ENCODE data around the gene UNC119B. TPM values are rescaled to one million over a fixed set of nuclear protein-coding genes. Genes with fewer than 3 reads are reported as not detected.

Gene UNC119B
- total RNA-seq, 2 experiments from 2014 or later: 17.2 to 27.4 TPM

GRCh38 chr12:120698665-120699064, 11.6 kb upstream of the UNC119B start:
- POLR2A ChIA-PET: interaction anchor here (0.6 to 1.7 kb wide), 3 partner anchors 9 to 502 kb away, joined by 3 to 6 read pairs (median 4); partner anchors contain the start of gene UNC119B
- H3K4me1 ChIP-seq (ENCODE audit: insufficient read depth, low read length, poor library complexity, severe bottlenecking): peaks cover 3% of the 10 kb centered on the region
- H4K20me1 ChIP-seq (ENCODE audit: insufficient read depth, low read length): no peaks in the 10 kb centered on the region; the same call in 1 of the 2 replicates
- H3K27ac ChIP-seq (ENCODE audit: low read depth, low read length, poor library complexity, severe bottlenecking): no peak overlapping the region
- no peak overlapping the region for H3K4me2 ChIP-seq (ENCODE audit: low read length)
- peaks cover 100% of the 10 kb centered on the region for H3K36me3 ChIP-seq (ENCODE audit: insufficient read depth, low read length)
- H3K4me3 ChIP-seq (ENCODE audit: low read depth, low read length, poor library complexity, severe bottlenecking): no peak overlapping the region
- no TSS peak for BruUV-seq (replicated peaks)
- no peak for DNase-seq (ENCODE audit: low spot score)
- no peaks in the 10 kb centered on the region for H3K79me2 ChIP-seq (ENCODE audit: insufficient read depth, low read depth, low read length)
- intact Hi-C loops (cut with micrococcal nuclease; ENCODE audit: unreplicated experiment): no loop called here
- H2AFZ ChIP-seq (ENCODE audit: low read length): no peak overlapping the region
- CTCF ChIA-PET (ENCODE audit: unreplicated experiment): no interaction called here
- no peaks in the 10 kb centered on the region for H3K9me3 ChIP-seq (ENCODE audit: low read length)
- H3K9me2 ChIP-seq (ENCODE audit: insufficient read depth, low read length): no peaks in the 10 kb centered on the region
- TF ChIP-seq, protein P1, sequence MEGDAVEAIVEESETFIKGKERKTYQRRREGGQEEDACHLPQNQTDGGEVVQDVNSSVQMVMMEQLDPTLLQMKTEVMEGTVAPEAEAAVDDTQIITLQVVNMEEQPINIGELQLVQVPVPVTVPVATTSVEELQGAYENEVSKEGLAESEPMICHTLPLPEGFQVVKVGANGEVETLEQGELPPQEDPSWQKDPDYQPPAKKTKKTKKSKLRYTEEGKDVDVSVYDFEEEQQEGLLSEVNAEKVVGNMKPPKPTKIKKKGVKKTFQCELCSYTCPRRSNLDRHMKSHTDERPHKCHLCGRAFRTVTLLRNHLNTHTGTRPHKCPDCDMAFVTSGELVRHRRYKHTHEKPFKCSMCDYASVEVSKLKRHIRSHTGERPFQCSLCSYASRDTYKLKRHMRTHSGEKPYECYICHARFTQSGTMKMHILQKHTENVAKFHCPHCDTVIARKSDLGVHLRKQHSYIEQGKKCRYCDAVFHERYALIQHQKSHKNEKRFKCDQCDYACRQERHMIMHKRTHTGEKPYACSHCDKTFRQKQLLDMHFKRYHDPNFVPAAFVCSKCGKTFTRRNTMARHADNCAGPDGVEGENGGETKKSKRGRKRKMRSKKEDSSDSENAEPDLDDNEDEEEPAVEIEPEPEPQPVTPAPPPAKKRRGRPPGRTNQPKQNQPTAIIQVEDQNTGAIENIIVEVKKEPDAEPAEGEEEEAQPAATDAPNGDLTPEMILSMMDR (conservative IDR thresholded peaks at IDR 0.05; ENCODE audit: low read length): no peak
- TF ChIP-seq EZH2phosphoT487 (IDR thresholded peaks at IDR 0.05; ENCODE audit: borderline replicate concordance, low read depth, low read length): no peak

DNA sequence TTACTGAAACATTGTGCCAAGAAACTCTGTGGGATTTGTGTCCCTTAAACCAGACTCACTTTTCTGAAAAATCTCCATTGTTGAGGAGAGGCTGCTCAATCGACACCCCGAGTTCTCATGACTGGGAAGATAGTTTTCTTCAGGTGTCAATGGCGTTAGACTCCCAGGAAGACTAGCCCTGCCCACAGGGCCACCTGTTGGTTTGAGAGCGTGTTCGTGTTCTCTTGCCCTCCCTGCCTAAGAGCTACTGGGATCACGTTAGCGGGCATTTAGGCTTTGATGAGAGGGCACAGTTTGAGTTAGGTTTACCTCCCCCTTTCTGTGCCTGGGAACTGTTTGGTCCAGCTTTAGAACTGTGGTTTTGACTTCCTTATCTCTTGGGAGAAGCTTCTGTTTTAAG, 10.7 kb upstream of the UNC119B start:
- no peak overlapping the region for H3K27ac ChIP-seq (ENCODE audit: low read depth, low read length, poor library complexity, severe bottlenecking)
- no TSS peak for BruUV-seq (replicated peaks)
- H3K36me3 ChIP-seq (ENCODE audit: insufficient read depth, low read length): peaks cover 95% of the 10 kb centered on the region
- H4K20me1 ChIP-seq (ENCODE audit: insufficient read depth, low read length): no peaks in the 10 kb centered on the region
- TF ChIP-seq, protein P1 (conservative IDR thresholded peaks at IDR 0.05; ENCODE audit: low read length): no peak
- TF ChIP-seq EZH2phosphoT487 (IDR thresholded peaks at IDR 0.05; ENCODE audit: borderline replicate concordance, low read depth, low read length): no peak
- intact Hi-C loops (cut with micrococcal nuclease; ENCODE audit: unreplicated experiment): no loop called here
- no peak for DNase-seq (ENCODE audit: low spot score)
- ChIA-PET CTCF (ENCODE audit: unreplicated experiment) (no interaction called here), POLR2A (interaction anchor here (0.7 to 1.7 kb wide), 2 partner anchors 10 to 139 kb away, joined by 3 to 6 read pairs; partner anchors contain the start of gene UNC119B)
- H2AFZ ChIP-seq (ENCODE audit: low read length): no peak overlapping the region
- H3K4me1 ChIP-seq (ENCODE audit: insufficient read depth, low read length, poor library complexity, severe bottlenecking): peaks cover 3% of the 10 kb centered on the region
- no peaks in the 10 kb centered on the region for H3K9me3 ChIP-seq (ENCODE audit: low read length)
- H3K79me2 ChIP-seq (ENCODE audit: insufficient read depth, low read depth, low read length): no peaks in the 10 kb centered on the region
- no peaks in the 10 kb centered on the region for H3K9me2 ChIP-seq (ENCODE audit: insufficient read depth, low read length)
- no peak overlapping the region for H3K4me2 ChIP-seq (ENCODE audit: low read length)
- H3K4me3 ChIP-seq (ENCODE audit: low read depth, low read length, poor library complexity, severe bottlenecking): no peak overlapping the region

GRCh38 chr12:120700886-120701285, 9.4 kb upstream of the UNC119B start:
- DNase-seq (ENCODE audit: low spot score): no peak
- H3K9me3 ChIP-seq (ENCODE audit: low read length): no peaks in the 10 kb centered on the region
- ChIA-PET POLR2A (interaction anchor here (0.6 to 0.7 kb wide), 2 partner anchors 53 to 515 kb away, joined by 3 read pairs; no protein-coding TSS in a partner anchor), CTCF (ENCODE audit: unreplicated experiment) (no interaction called here)
- no peak overlapping the region for H3K4me3 ChIP-seq (ENCODE audit: low read depth, low read length, poor library complexity, severe bottlenecking)
- no peaks in the 10 kb centered on the region for H4K20me1 ChIP-seq (ENCODE audit: insufficient read depth, low read length)
- intact Hi-C loops (cut with micrococcal nuclease; ENCODE audit: unreplicated experiment): no loop called here
- peaks cover 86% of the 10 kb centered on the region for H3K36me3 ChIP-seq (ENCODE audit: insufficient read depth, low read length)
- H3K9me2 ChIP-seq (ENCODE audit: insufficient read depth, low read length): no peaks in the 10 kb centered on the region
- no peak overlapping the region for H2AFZ ChIP-seq (ENCODE audit: low read length)
- peaks cover 3% of the 10 kb centered on the region for H3K4me1 ChIP-seq (ENCODE audit: insufficient read depth, low read length, poor library complexity, severe bottlenecking)
- no TSS peak for BruUV-seq (replicated peaks)
- H3K79me2 ChIP-seq (ENCODE audit: insufficient read depth, low read depth, low read length): no peaks in the 10 kb centered on the region
- TF ChIP-seq, protein P1 (conservative IDR thresholded peaks at IDR 0.05; ENCODE audit: low read length): no peak
- no peak for TF ChIP-seq EZH2phosphoT487 (IDR thresholded peaks at IDR 0.05; ENCODE audit: borderline replicate concordance, low read depth, low read length)
- H3K27ac ChIP-seq (ENCODE audit: low read depth, low read length, poor library complexity, severe bottlenecking): no peak overlapping the region
- no peak overlapping the region for H3K4me2 ChIP-seq (ENCODE audit: low read length)

Measured in OCI-LY7 (cell line).